ENCODE data around the gene FCGR3A. TPM values are rescaled to one million over a fixed set of nuclear protein-coding genes. Genes with fewer than 3 reads are reported as not detected.
"Not testable (repeated sequence)": the region's sequence is repeated elsewhere in the genome, so short reads cannot be mapped to it uniquely, and the experiment has no call there.

Gene FCGR3A
- 1 to 10 TPM; 1.2 to 2.4 (median 1.5) TPM for polyA plus RNA-seq (ENCODE audit: insufficient read length in 4 of 4)

DNA sequence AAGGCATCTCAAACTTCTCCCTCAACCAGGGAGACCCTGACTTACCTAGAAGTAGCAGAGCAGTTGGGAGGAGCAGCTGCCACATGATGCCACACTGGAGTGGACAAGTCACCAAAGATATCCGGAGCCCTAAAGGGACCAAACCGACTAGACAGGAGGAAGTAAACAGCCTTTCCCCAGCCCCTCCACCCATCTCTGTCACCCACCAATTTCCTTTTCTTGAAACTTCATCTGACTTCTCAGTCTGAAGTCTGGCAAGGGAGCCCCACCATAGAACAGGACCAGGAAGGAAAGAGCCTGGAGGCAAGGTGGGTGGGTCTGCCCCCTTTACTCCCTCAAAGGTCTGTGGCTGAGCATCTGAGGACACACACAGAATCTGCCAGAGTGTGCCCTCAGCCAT, at the start of gene FCGR3A:
Gene FCGR3A (minus strand): TSS at position 167 of the 400 bp plus-strand sequence. CDS start 82 bp downstream, at position 85.
- no peak for DNase-seq (ENCODE audit: low read depth in 4 of 4, low spot score in 3 of 4)

DNA sequence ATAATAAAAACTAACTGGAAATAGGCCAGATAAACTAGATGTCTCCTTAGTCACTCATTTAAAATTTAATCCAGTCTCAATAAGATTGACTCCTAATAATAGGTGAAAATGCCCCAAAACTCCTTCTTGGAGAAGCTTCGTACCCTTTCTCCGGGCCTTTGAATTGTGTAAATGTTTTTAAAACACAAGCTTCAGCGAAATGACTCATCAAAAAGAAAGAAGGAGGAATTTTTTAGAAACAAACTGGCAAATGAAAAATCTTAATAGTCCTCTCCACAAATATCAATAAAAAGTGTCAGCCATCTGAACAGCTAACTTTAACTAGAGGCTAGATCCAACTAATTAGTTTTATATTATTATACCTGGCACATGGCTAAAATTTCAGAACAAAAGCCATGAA, 47.5 kb upstream of the FCGR3A start:
- not testable (repeated sequence) for DNase-seq (ENCODE audit: low read depth in 4 of 4, low spot score in 3 of 4)

DNA sequence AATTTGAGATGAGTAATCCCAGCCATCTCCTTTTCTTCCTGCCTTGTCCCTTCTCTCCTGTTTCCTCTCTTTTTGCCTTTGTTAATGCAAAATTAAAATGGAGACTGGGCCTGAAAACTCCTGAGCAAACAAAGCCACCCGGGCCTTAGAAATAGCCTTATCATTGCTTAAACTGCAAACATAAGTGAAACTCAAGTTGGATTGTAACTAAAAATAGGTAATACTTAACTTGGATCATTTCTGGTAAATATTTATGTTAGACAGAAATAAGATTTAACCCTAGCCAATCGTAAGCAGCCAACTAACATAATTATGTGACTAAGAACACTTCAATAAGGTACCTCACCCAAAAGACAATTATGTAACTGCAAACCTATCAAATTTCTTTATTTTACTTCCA, 46.0 kb upstream of the FCGR3A start:
- not testable (repeated sequence) for DNase-seq (ENCODE audit: low read depth in 4 of 4, low spot score in 3 of 4)

DNA sequence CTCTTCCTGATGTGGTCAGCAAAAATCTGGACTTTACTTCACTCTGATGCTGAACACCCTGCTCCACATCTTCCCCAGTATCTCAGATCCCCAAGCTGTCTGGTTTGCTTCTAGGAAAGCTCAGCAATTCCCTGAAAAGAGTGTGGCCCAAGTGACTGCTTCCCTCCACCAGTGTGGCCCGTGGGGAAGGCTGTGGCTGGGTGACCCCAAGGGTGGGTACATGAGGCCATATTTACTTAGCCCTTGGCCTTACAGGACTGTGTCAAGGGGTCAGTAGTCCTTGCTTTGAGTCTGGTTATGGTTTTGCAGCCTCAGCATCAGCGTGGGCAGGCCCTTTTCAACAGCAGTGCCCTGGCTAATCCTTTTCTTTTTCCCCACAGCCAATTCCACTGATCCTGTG, 45.6 kb upstream of the FCGR3A start:
- DNase-seq (ENCODE audit: low read depth in 4 of 4, low spot score in 3 of 4), result not testable (repeated sequence)

DNA sequence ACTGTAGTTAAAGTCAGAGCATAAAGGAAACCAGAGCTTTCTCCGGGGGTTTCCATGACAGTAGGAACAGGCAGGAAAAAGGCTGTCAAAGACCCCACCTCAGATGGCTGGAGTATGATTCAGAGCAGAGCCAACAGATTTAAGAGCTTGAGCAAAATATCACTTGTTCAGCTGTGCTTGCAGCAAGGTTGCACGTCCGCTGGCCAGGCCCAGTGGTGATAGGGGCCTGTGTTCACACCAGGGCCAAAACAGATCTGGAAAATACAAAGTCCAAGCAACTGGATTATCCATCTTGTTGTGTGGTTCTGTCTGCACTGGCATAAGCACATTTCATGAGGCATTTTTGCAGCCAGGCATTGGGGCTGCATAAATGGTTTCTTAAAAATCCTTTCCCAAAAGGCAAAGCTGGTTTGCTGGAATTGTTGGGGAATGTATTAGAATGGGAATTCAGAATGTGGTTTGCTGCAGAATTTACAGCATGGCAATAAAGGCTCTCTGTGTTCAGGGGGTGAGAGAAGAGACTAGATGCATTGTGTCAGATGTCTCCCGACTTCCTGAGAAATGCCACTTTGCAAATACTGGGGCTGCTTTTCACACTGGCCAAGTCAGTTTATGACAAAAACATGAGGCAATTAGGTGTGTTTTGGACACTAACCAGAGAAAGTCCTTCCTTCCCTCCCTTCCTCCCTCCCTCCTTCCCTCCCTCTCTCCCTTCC, 44.8 kb upstream of the FCGR3A start:
- not testable (repeated sequence) for DNase-seq (ENCODE audit: low read depth in 4 of 4, low spot score in 3 of 4)

DNA sequence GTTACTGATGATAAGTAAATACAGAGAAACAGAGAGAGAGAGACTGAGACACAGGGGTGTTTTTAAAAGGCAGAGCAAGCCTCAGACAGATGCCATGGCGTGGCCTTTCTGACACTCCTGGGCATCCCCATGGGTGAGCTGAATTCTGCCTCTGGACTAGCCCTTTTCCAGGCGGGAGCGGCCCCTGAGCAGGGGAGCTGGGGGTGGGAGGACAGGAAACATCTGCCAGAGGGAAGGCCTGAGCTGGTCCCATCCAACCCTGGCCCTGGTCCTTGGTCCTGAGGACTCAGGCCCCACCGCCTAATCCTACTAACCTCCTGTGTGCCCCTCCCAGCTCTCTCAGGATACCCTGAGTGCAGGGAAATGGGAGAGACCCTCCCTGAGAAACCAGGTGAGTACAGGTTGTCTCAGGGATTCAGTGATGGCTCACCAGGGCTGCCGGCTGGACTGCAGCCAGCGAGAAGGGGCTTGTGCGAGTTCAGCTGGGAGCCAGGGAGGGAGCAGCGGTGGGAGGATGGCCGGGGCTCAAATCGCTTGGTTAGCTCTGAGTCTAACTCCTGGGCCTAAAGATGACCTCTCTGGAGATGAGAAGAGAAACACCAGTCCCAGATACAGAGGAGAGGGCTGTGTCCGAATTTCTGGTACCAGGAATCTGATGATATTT, 43.6 kb upstream of the FCGR3A start:
- DNase-seq (ENCODE audit: low read depth in 4 of 4, low spot score in 3 of 4), result not testable (repeated sequence)

DNA sequence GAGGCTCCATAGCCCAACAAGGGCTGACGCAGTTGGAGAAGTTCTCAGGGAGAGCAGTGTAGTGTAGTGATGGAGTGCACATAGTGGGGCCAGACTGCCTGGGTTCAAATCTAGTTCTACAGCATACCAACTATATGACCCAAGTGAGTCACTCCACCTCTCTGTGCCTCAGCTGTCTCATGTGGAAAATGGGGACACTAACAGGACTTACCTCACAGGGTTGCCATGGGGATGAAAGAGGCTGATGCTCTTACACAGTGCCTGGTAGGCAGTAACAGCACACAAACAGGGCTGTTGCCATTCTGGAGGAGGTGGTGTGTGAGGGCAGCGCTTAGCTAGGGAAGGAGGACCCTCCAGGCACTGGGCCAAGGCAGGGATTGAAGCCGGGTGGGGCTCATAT, 43.0 kb upstream of the FCGR3A start:
- DNase-seq (ENCODE audit: low read depth in 4 of 4, low spot score in 3 of 4), result not testable (repeated sequence)

DNA sequence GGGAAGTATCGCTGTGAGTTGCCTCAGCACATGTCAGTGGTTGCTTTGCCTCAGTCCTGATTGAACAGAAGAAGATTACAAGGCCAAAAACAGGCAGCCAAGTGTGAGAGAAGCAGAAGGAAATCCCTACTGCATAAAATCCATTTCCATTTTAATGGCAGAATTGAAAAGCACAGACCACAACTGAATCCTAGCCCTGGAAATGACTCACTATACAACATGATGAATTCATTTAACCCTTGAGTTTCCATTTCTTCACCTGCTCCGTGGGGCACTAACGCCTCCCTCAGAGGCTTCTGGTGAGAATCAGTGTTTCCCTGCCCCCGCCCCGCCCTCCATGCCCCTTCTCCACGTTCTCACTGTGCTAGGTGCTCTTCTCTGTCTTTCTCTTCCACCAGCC, 40.3 kb upstream of the FCGR3A start:
- not testable (repeated sequence) for DNase-seq (ENCODE audit: low read depth in 4 of 4, low spot score in 3 of 4)

DNA sequence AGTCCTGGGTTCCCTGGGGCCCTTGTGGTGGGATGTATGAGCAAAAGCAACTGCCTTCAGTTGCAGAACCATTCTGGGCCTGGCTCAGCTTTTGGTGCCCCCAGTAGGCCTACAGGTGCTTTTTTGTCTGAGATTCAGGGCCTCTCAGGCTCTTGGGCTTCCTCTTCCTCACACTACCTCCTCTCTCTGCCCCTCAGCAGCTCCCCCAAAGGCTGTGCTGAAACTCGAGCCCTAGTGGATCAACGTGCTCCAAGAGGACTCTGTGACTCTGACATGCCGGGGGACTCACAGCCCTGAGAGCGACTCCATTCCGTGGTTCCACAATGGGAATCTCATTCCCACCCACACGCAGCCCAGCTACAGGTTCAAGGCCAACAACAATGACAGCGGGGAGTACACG, 39.7 kb upstream of the FCGR3A start:
- not testable (repeated sequence) for DNase-seq (ENCODE audit: low read depth in 4 of 4, low spot score in 3 of 4)

DNA sequence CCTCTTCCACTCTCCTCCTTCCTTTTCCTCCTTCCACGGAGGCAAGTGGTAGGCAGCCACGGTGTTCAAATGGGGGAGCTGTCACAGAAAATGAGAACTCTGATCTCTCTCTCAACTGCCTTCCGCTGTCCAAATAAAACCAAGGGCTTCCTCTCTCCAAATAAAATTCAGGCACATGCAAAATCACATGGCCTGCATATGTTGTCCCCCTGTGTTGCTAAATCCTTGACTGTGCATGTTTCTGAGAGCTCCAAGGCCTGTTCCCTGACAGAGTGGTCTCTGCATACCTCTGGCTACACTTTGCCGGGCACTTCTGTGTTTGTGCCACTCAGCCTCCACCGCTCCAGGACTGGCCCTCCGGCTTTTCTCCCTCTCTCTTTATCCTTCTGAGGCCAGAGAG, 39.0 kb upstream of the FCGR3A start:
- DNase-seq (ENCODE audit: low read depth in 4 of 4, low spot score in 3 of 4), result not testable (repeated sequence)

DNA sequence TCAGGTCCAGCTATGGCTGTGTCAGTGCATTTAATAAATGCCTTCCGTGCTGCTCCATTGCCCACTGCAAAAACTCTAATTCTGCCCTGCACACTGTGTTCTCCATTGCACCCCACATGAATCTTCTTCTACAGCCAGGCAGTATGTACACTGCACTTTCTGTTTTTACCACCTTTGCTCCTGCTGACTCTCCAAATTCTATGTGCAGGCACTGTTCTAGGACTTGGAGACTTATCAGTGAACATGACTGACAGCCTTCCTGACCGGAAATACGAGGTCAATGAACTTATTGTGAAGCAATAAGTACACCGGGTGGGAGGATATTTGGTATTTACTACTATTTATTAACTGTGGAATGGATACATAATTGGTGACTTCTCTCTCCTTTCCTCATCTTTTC, 33.3 kb upstream of the FCGR3A start:
- DNase-seq (ENCODE audit: low read depth in 4 of 4, low spot score in 3 of 4), result not testable (repeated sequence)

DNA sequence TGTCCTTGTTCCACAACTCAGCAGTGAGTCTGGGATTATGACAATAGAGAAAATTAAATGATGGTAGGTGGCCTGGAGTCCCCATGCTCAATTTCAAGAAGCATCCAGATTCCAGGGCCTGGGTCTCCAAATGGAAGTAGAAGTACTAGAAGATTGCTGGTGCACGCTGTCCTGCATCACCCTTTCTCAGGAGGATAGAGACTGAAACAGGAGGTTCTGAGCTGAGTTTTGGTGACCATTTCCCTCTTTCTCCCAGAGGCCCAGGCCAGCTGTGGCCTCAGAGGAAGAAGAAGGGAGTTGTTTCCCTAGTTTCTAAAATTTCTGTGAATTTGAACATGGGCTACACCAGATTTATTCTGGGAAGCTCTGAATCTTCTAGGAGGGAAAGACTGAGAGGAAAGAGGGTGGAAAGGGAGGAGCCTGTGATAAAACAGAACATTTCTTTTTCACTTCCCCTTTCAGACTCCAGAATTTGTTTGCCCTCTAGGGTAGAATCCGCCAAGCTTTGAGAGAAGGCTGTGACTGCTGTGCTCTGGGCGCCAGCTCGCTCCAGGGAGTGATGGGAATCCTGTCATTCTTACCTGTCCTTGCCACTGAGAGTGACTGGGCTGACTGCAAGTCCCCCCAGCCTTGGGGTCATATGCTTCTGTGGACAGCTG, 31.4 kb upstream of the FCGR3A start:
- DNase-seq (ENCODE audit: low read depth in 4 of 4, low spot score in 3 of 4), result not testable (repeated sequence)

DNA sequence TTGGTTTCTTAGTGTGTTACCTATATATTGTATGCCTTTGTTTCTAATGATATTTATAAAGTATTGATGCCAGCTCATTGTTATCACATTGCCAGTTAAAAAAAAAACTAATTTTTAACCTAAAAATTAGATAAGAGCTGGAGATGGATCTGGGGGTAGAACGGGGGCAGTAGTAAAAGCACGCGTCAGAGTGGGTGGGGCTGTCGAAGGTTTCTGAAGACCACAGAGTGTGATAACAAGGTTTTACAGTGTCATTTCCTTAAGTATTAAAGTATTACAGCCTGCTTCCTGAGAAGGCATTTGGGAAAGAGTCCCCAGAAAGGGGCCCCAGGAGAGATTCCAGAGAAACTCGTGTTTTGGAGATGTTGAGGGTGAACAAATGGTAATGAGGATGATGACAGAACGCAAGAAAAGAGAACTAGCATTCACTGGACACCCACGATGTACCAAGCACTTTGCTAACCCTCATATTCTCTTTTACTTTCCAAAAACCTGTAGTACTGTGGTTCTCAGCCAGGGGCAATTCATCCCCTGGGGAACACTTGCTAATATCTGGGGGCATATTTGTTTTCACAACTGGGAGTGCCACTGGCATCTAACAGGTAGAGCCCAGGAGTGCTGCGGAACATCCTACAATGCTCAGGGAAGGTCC, 30.4 kb upstream of the FCGR3A start:
- not testable (repeated sequence) for DNase-seq (ENCODE audit: low read depth in 4 of 4, low spot score in 3 of 4)

DNA sequence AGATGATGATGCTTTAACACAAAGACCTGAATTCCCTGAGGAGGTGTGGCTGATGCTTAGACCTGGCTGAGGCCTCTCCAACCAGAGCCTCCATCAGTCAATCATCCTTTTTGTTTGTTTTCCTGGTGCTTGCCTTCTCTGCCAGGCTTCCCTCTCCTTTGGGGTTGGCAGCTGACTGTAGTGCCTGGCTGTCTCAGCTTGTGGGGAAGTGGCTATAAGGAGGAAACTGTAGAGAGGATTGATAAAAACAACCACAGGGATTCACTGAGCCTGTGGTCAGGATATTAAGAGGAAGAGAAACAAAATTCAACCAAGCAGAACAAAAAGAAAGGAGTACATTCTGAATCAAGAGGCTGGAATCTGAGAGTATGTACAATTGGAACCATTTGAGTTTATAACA, 27.1 kb upstream of the FCGR3A start:
- DNase-seq (ENCODE audit: low read depth in 4 of 4, low spot score in 3 of 4), result not testable (repeated sequence)

DNA sequence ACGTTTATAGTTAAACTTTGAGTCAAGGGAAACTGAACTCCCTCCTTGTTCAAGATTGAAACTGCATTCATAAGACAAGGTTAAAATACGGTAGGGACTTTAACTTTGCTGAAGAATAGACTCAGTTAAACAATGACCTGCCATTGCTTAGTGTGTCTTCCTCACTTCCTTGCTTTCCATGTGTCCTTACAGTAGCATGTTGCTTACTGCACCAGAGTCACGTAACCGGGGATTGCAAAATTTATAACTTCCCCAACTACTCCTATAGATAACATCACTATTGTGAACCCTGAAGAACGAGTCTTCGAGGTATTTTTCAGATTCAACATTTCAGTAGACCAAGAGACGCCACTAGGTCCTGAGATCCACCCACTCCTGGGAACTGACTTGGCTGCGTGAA, 22.1 kb upstream of the FCGR3A start:
- DNase-seq (ENCODE audit: low read depth in 4 of 4, low spot score in 3 of 4), result not testable (repeated sequence)

DNA sequence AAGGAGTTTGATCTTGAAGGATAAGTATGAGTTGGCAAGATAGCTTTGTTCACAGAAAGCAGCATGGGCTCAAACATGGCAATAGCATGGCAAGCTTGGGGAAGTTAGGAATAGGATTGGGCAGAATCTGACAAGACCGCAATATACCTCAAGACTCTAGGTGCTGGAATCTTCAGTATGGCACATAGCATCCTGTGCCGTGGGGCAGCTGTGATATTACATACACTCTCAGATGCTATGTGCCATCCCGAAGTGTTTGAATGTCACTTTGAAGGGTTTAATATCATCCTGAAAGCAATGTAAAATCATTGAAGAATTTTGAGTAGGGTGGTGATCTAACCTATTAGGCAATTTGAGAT, 17.0 kb upstream of the FCGR3A start:
- DNase-seq (ENCODE audit: low read depth in 4 of 4, low spot score in 3 of 4), result not testable (repeated sequence)

DNA sequence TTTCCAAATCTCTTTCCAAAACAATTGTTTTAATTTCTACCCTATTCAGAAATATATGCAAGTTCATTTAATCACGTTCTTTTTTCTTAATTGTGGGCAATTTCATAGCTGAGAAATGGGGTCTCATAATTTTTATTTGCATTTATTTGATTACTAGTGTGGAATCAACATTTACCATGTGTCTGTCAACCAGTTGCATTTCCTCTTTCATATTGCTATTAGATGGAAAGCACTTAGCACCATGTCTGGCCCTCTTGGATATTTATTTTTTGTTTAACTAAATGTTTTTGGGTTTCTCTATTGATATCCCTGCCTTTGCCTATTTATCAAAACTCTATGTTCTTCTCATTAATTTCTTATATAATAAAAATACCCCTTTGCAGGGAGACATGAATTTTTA, 13.9 kb upstream of the FCGR3A start:
- DNase-seq (ENCODE audit: low read depth in 4 of 4, low spot score in 3 of 4), result not testable (repeated sequence)

DNA sequence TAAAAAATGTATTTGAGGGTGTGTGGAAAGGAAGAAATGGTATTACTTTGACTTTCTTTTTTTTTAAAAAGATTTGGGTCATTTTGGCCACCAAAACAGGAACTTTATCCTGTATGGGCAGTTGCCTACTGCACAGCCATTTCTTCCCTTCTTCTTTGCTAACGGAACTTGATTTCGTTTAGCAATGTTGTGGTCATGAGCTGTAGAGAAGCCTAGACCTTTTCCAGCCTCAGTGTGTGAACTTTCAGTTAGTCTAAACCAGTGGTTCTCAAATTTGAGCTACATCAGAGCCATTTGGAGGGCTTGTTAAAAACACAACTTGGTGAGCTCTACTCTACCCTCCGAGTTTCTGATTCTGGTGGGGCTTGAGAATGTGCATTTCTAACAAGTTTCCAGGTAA, 12.8 kb upstream of the FCGR3A start:
- DNase-seq (ENCODE audit: low read depth in 4 of 4, low spot score in 3 of 4), result not testable (repeated sequence)

DNA sequence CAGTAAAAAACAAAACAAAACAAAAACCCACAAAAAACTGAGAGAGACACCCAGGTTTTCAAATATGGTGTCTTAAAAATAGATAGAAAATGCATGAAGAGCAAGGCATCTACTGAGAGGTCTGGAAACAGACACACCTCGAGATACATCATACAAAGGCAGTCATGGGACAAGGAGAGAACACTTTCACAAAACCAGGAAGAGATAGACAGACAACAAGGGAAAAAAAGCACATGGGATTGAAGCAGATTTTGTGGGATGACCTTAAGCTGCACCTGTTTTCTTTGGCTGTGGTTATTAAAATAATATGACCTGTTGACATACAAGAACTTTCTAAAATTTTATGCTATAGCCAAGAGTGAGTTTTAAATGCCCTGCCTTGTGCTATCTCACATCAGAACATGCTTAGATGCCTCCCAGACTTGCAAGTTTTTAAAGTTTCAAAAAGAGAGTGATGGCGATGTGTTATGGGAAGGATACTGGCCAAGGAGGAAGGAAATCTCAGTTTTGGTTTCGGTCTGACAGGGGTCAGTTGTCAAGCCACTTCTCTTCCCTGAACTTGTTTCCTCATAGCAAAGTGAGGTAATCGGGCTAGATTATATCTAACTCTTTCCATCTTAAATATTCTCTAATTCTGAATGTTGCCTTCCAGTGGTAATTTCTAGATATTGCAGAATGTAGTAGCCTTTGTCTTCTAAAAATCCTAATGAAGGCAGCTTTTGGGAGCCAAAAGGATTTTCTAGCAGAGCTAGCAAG, 11.5 kb upstream of the FCGR3A start:
- peak in 1 of 4 donors; percentile 10 for DNase-seq (ENCODE audit: low read depth in 4 of 4, low spot score in 3 of 4)

All from right renal pelvis (tissue), 4 donors.